HG03520 (cell line): Measurements from ENCODE around the gene TNNT1.
A peak's percentile ranks its signal among the peaks of the same experiment; 100 is the strongest.
"Not testable (repeated sequence)": the region's sequence is repeated elsewhere in the genome, so short reads cannot be mapped to it uniquely, and the experiment has no call there.

Experiments used
- ATAC-seq: cut with Tn5 transposase; IDR thresholded peaks from one replicate; pipeline ENCODE4 v1.9.1; 2021; ENCODE audit warnings: mild to moderate bottlenecking, moderate library complexity; ENCODE audit not compliant: unreplicated experiment

TNNT1 gene

GRCh38 chr19:55171440-55171839, 22.4 kb upstream of the TNNT1 start:
- no peak for ATAC-seq

- ATAC-seq = no peak
These were observed 20.1 kb upstream of the TNNT1 start for GRCh38 chr19:55169136-55169535.

- ATAC-seq = peak; percentile 60
These were observed 17.7 kb upstream of the TNNT1 start, which contains the start of gene DNAAF3 for GRCh38 chr19:55166530-55167268. DNAAF3 (minus strand) TSS chr19:55166613; CDS start chr19:55166413, 200 bp downstream.

- peak; percentile 17 for ATAC-seq
These were observed 17.0 kb upstream of the TNNT1 start for GRCh38 chr19:55165952-55166529.

- no peak for ATAC-seq
These were observed 12.7 kb upstream of the TNNT1 start for GRCh38 chr19:55161571-55162322.

GRCh38 chr19:55160986-55161365, 12.0 kb upstream of the TNNT1 start:
- ATAC-seq = no peak

- peak; percentile 53 for ATAC-seq
These were observed 11.4 kb upstream of the TNNT1 start for GRCh38 chr19:55160128-55160985.

GRCh38 chr19:55158848-55159749, 10.1 kb upstream of the TNNT1 start:
- no peak for ATAC-seq

- no peak for ATAC-seq
These were observed 9.4 kb upstream of the TNNT1 start for GRCh38 chr19:55158423-55158822.

- ATAC-seq = no peak
These were observed 8.3 kb upstream of the TNNT1 start, which contains the start of gene TNNI3 for GRCh38 chr19:55157064-55157908. TNNI3 (minus strand) TSS chr19:55157732; CDS start chr19:55157589, 143 bp downstream.

- no peak for ATAC-seq
These were observed 7.4 kb upstream of the TNNT1 start for GRCh38 chr19:55156202-55157063.

- ATAC-seq = not testable (repeated sequence)
These were observed 6.8 kb upstream of the TNNT1 start for GRCh38 chr19:55155784-55156183.

GRCh38 chr19:55153652-55154264, 4.8 kb upstream of the TNNT1 start:
- ATAC-seq = no peak

GRCh38 chr19:55152017-55152416, 3.0 kb upstream of the TNNT1 start:
- ATAC-seq = no peak

GRCh38 chr19:55147545-55148251, 1.3 kb downstream of the TNNT1 start:
- no peak for ATAC-seq

GRCh38 chr19:55146705-55147273, 2.2 kb downstream of the TNNT1 start:
- no peak for ATAC-seq
